ENCODE data around the gene CLEC9A. TPM values are rescaled to one million over a fixed set of nuclear protein-coding genes. Genes with fewer than 3 reads are reported as not detected.
A peak's percentile ranks its signal among the peaks of the same experiment; 100 is the strongest.

Gene CLEC9A
- total and polyA plus RNA-seq, 7 experiments from 2014 or later = 0.29 to 0.64 TPM; not detected in 5

GRCh38 chr12:10027721-10028120 is 2.8 kb upstream of the CLEC9A start:
- no peaks in the 10 kb centered on the region for H3K36me3 ChIP-seq (ENCODE audit: control insufficient read depth in 2 of 3, insufficient read depth in 3 of 3, low read length in 3 of 3)
- H3K9me3 ChIP-seq (ENCODE audit: control insufficient read depth in 2 of 3, low read length in 3 of 3) = no peaks in the 10 kb centered on the region
- ATAC-seq (peak; percentile 87), DNase-seq (no peak)
- H3K36me3 Mint-ChIP-seq = no peaks in the 10 kb centered on the region
- no peak overlapping the region for H3K4me3 Mint-ChIP-seq
- intact Hi-C loops (cut with micrococcal nuclease) = no loop called here
- H3K4me1 ChIP-seq (ENCODE audit: control insufficient read depth in 2 of 2, insufficient read depth in 2 of 2, low read length in 2 of 2) = no peaks in the 10 kb centered on the region
- H3K4me1 Mint-ChIP-seq = no peaks in the 10 kb centered on the region
- H3K4me3 ChIP-seq (ENCODE audit: low read length) = no peak overlapping the region
- CTCF ChIA-PET = interaction anchor here (0.6 kb wide), 1 partner anchor 162 kb away, joined by 3 read pairs; no protein-coding TSS in a partner anchor
- H3K27ac Mint-ChIP-seq = no peak overlapping the region
- H3K27me3 ChIP-seq (ENCODE audit: control insufficient read depth in 2 of 2, insufficient read depth in 2 of 2, low read length in 2 of 2) = no peaks in the 10 kb centered on the region
- H3K27ac ChIP-seq (ENCODE audit: low read depth, low read length) = no peak overlapping the region
- H3K9me3 Mint-ChIP-seq = no peaks in the 10 kb centered on the region
- peaks cover 0 to 20% (median 5%) of the 10 kb centered on the region in 5 donors for H3K27me3 Mint-ChIP-seq
- POLR2A ChIA-PET = no interaction called here

- H3K9me3 Mint-ChIP-seq = no peaks in the 10 kb centered on the region
- CTCF ChIA-PET = no interaction called here
- Histone ChIP-seq H3K4me1 (ENCODE audit: control insufficient read depth in 2 of 2, insufficient read depth in 2 of 2, low read length in 2 of 2) (no peaks in the 10 kb centered on the region), H3K36me3 (ENCODE audit: control insufficient read depth in 2 of 3, insufficient read depth in 3 of 3, low read length in 3 of 3) (no peaks in the 10 kb centered on the region), H3K4me3 (ENCODE audit: low read length) (no peak overlapping the region), H3K27ac (ENCODE audit: low read depth, low read length) (no peak overlapping the region), H3K27me3 (ENCODE audit: control insufficient read depth in 2 of 2, insufficient read depth in 2 of 2, low read length in 2 of 2) (no peaks in the 10 kb centered on the region), H3K9me3 (ENCODE audit: control insufficient read depth in 2 of 3, low read length in 3 of 3) (no peaks in the 10 kb centered on the region)
- ATAC-seq = no peak
- peaks cover 0 to 24% (median 4%) of the 10 kb centered on the region in 5 donors for H3K27me3 Mint-ChIP-seq
- DNase-seq = no peak
- no peak overlapping the region for H3K27ac Mint-ChIP-seq
- intact Hi-C loops (cut with micrococcal nuclease) = no loop called here
- no peaks in the 10 kb centered on the region for H3K4me1 Mint-ChIP-seq
- H3K4me3 Mint-ChIP-seq = no peak overlapping the region
- POLR2A ChIA-PET = no interaction called here
- no peaks in the 10 kb centered on the region for H3K36me3 Mint-ChIP-seq
Measured at GRCh38 chr12:10031321-10031720, 839 bp downstream of the CLEC9A start.

- Mint-ChIP-seq H3K27me3 (peaks cover 0 to 22% (median 4%) of the 10 kb centered on the region in 5 donors), H3K4me1 (no peaks in the 10 kb centered on the region), H3K9me3 (no peaks in the 10 kb centered on the region), H3K27ac (no peak overlapping the region), H3K36me3 (no peaks in the 10 kb centered on the region), H3K4me3 (no peak overlapping the region)
- intact Hi-C loops (cut with micrococcal nuclease) = no loop called here
- Histone ChIP-seq H3K9me3 (ENCODE audit: control insufficient read depth in 2 of 3, low read length in 3 of 3) (no peaks in the 10 kb centered on the region), H3K27ac (ENCODE audit: low read depth, low read length) (no peak overlapping the region), H3K27me3 (ENCODE audit: control insufficient read depth in 2 of 2, insufficient read depth in 2 of 2, low read length in 2 of 2) (no peaks in the 10 kb centered on the region), H3K36me3 (ENCODE audit: control insufficient read depth in 2 of 3, insufficient read depth in 3 of 3, low read length in 3 of 3) (no peaks in the 10 kb centered on the region), H3K4me3 (ENCODE audit: low read length) (no peak overlapping the region), H3K4me1 (ENCODE audit: control insufficient read depth in 2 of 2, insufficient read depth in 2 of 2, low read length in 2 of 2) (no peaks in the 10 kb centered on the region)
- DNase-seq (no peak), ATAC-seq (no peak)
- POLR2A ChIA-PET = no interaction called here
- CTCF ChIA-PET = no interaction called here
Measured at GRCh38 chr12:10031771-10032175, 1.3 kb downstream of the CLEC9A start.

GRCh38 chr12:10033783-10034545 is 3.5 kb downstream of the CLEC9A start:
- no peak overlapping the region for H3K4me3 ChIP-seq (ENCODE audit: low read length)
- CTCF ChIA-PET = interaction anchor here (0.5 to 0.7 kb wide), 3 partner anchors 9 to 507 kb away, joined by 3 read pairs; no protein-coding TSS in a partner anchor
- Mint-ChIP-seq H3K9me3 (no peaks in the 10 kb centered on the region), H3K27ac (no peak overlapping the region), H3K27me3 (peaks cover 0 to 22% (median 4%) of the 10 kb centered on the region in 5 donors), H3K4me1 (no peaks in the 10 kb centered on the region), H3K36me3 (no peaks in the 10 kb centered on the region), H3K4me3 (no peak overlapping the region)
- H3K27ac ChIP-seq (ENCODE audit: low read depth, low read length) = no peak overlapping the region
- H3K36me3 ChIP-seq (ENCODE audit: control insufficient read depth in 2 of 3, insufficient read depth in 3 of 3, low read length in 3 of 3) = no peaks in the 10 kb centered on the region
- POLR2A ChIA-PET = no interaction called here
- DNase-seq = no peak
- H3K9me3 ChIP-seq (ENCODE audit: control insufficient read depth in 2 of 3, low read length in 3 of 3) = no peaks in the 10 kb centered on the region
- H3K27me3 ChIP-seq (ENCODE audit: control insufficient read depth in 2 of 2, insufficient read depth in 2 of 2, low read length in 2 of 2) = no peaks in the 10 kb centered on the region
- intact Hi-C loops (cut with micrococcal nuclease) = loop anchor here in 1 of 2 donors (1.0 kb wide), 1 partner anchor 106 kb away; no protein-coding TSS in a partner anchor
- no peaks in the 10 kb centered on the region for H3K4me1 ChIP-seq (ENCODE audit: control insufficient read depth in 2 of 2, insufficient read depth in 2 of 2, low read length in 2 of 2)
- ATAC-seq = no peak

- DNase-seq = no peak
- no peaks in the 10 kb centered on the region for H3K9me3 ChIP-seq (ENCODE audit: control insufficient read depth in 2 of 3, low read length in 3 of 3)
- ChIA-PET POLR2A (interaction anchor here (0.6 kb wide), 1 partner anchor 169 kb away, joined by 3 read pairs; no protein-coding TSS in a partner anchor), CTCF (interaction anchor here (0.6 kb wide), 1 partner anchor 8 kb away, joined by 3 read pairs; no protein-coding TSS in a partner anchor)
- no peaks in the 10 kb centered on the region for H3K27me3 ChIP-seq (ENCODE audit: control insufficient read depth in 2 of 2, insufficient read depth in 2 of 2, low read length in 2 of 2)
- no peak overlapping the region for H3K27ac Mint-ChIP-seq
- intact Hi-C loops (cut with micrococcal nuclease) = no loop called here
- no peaks in the 10 kb centered on the region for H3K36me3 ChIP-seq (ENCODE audit: control insufficient read depth in 2 of 3, insufficient read depth in 3 of 3, low read length in 3 of 3)
- H3K27me3 Mint-ChIP-seq = peaks cover 11 to 51% (median 17%) of the 10 kb centered on the region in 5 donors
- no peaks in the 10 kb centered on the region for H3K4me1 ChIP-seq (ENCODE audit: control insufficient read depth in 2 of 2, insufficient read depth in 2 of 2, low read length in 2 of 2)
- H3K9me3 Mint-ChIP-seq = no peaks in the 10 kb centered on the region
- no peaks in the 10 kb centered on the region for H3K36me3 Mint-ChIP-seq
- no peak for ATAC-seq
- no peak overlapping the region for H3K27ac ChIP-seq (ENCODE audit: low read depth, low read length)
- H3K4me3 ChIP-seq (ENCODE audit: low read length) = no peak overlapping the region
- H3K4me1 Mint-ChIP-seq = no peaks in the 10 kb centered on the region
- H3K4me3 Mint-ChIP-seq = no peak overlapping the region
Measured at GRCh38 chr12:10042167-10042566, 11.7 kb downstream of the CLEC9A start.

- peaks cover 5 to 8% (median 7%) of the 10 kb centered on the region in 7 donors for H3K4me1 Mint-ChIP-seq
- H3K9me3 Mint-ChIP-seq = peaks cover 0 to 5% (median 0%) of the 10 kb centered on the region in 11 donors
- no peaks in the 10 kb centered on the region for H3K36me3 Mint-ChIP-seq
- DNase-seq (no peak), ATAC-seq (no peak)
- Histone ChIP-seq H3K4me3 (ENCODE audit: low read length) (no peak overlapping the region), H3K9me3 (ENCODE audit: control insufficient read depth in 2 of 3, low read length in 3 of 3) (no peaks in the 10 kb centered on the region), H3K27me3 (ENCODE audit: control insufficient read depth in 2 of 2, insufficient read depth in 2 of 2, low read length in 2 of 2) (no peaks in the 10 kb centered on the region), H3K4me1 (ENCODE audit: control insufficient read depth in 2 of 2, insufficient read depth in 2 of 2, low read length in 2 of 2) (no peaks in the 10 kb centered on the region), H3K36me3 (ENCODE audit: control insufficient read depth in 2 of 3, insufficient read depth in 3 of 3, low read length in 3 of 3) (no peaks in the 10 kb centered on the region), H3K27ac (ENCODE audit: low read depth, low read length) (no peak overlapping the region)
- H3K4me3 Mint-ChIP-seq = no peak overlapping the region
- intact Hi-C loops (cut with micrococcal nuclease) = no loop called here
- peaks cover 23 to 49% (median 35%) of the 10 kb centered on the region in 5 donors for H3K27me3 Mint-ChIP-seq
- ChIA-PET POLR2A (no interaction called here), CTCF (no interaction called here)
- H3K27ac Mint-ChIP-seq = no peak overlapping the region
Measured at GRCh38 chr12:10048526-10048925, 18.0 kb downstream of the CLEC9A start.

All from naive thymus-derived CD4-positive, alpha-beta T cell (primary cell).